Effector CD8-positive, alpha-beta T cell (primary cell): Measurements from ENCODE around the gene MAP4.

ENCODE experiments used
- DNase-seq: peaks from one replicate; lab custom pipeline; 2025; lab: John Stamatoyannopoulos, UW

Gene MAP4

GRCh38 chr3:47867451-47868044 is 148.7 kb downstream of the MAP4 start:
- DNase-seq = no peak

GRCh38 chr3:47865192-47865591 is 151.0 kb downstream of the MAP4 start:
- DNase-seq = no peak

GRCh38 chr3:47863391-47864128 is 152.7 kb downstream of the MAP4 start:
- DNase-seq = no peak

GRCh38 chr3:47859956-47860605 is 156.1 kb downstream of the MAP4 start:
- no peak for DNase-seq

GRCh38 chr3:47857151-47857550 is 159.1 kb downstream of the MAP4 start:
- DNase-seq = no peak

GRCh38 chr3:47856669-47857068 is 159.5 kb downstream of the MAP4 start:
- DNase-seq = no peak

GRCh38 chr3:47855461-47856383 is 160.5 kb downstream of the MAP4 start:
- DNase-seq = no peak

GRCh38 chr3:47854720-47855455 is 161.3 kb downstream of the MAP4 start:
- DNase-seq = no peak

- no peak for DNase-seq
Measured at GRCh38 chr3:47854267-47854666, 161.9 kb downstream of the MAP4 start.

- DNase-seq = no peak
Measured at GRCh38 chr3:47852604-47853602, 163.3 kb downstream of the MAP4 start.

GRCh38 chr3:47851888-47852603 is 164.2 kb downstream of the MAP4 start:
- no peak for DNase-seq

- no peak for DNase-seq
Measured at GRCh38 chr3:47850564-47851410, 165.4 kb downstream of the MAP4 start.

- DNase-seq = no peak
Measured at GRCh38 chr3:47849699-47850563, 166.3 kb downstream of the MAP4 start.

- no peak for DNase-seq
Measured at GRCh38 chr3:47849186-47849698, 167.0 kb downstream of the MAP4 start.

- no peak for DNase-seq
Measured at GRCh38 chr3:47848599-47849117, 167.6 kb downstream of the MAP4 start.

- DNase-seq = no peak
Measured at GRCh38 chr3:47847801-47848518, 168.3 kb downstream of the MAP4 start.
